HG03064 (cell line): ENCODE results near the gene BTBD16.

Experiments
- ATAC-seq: cut with Tn5 transposase; IDR thresholded peaks from one replicate; pipeline ENCODE4 v1.9.1; 2021; ENCODE audit warnings: low read depth; ENCODE audit not compliant: unreplicated experiment

The BTBD16 gene

GRCh38 chr10:122338609-122339441 is 67.7 kb downstream of the BTBD16 start:
- no peak for ATAC-seq

GRCh38 chr10:122341141-122341810 is 70.2 kb downstream of the BTBD16 start:
- no peak for ATAC-seq

- no peak for ATAC-seq
Observed at GRCh38 chr10:122342293-122343134, 71.4 kb downstream of the BTBD16 start.

- no peak for ATAC-seq
Observed at GRCh38 chr10:122343135-122343800, 72.2 kb downstream of the BTBD16 start.

GRCh38 chr10:122343936-122344335 is 72.8 kb downstream of the BTBD16 start:
- no peak for ATAC-seq

- ATAC-seq: no peak
Observed at GRCh38 chr10:122344741-122345258, 73.7 kb downstream of the BTBD16 start.

GRCh38 chr10:122346326-122346950 is 75.3 kb downstream of the BTBD16 start:
- ATAC-seq: no peak

- no peak for ATAC-seq
Observed at GRCh38 chr10:122347170-122347841, 76.2 kb downstream of the BTBD16 start.

- no peak for ATAC-seq
Observed at GRCh38 chr10:122348512-122348911, 77.4 kb downstream of the BTBD16 start.

GRCh38 chr10:122348935-122349361 is 77.9 kb downstream of the BTBD16 start:
- no peak for ATAC-seq

GRCh38 chr10:122349758-122350369 is 78.8 kb downstream of the BTBD16 start:
- no peak for ATAC-seq

GRCh38 chr10:122350893-122351292 is 79.8 kb downstream of the BTBD16 start:
- ATAC-seq: no peak

- no peak for ATAC-seq
Observed at GRCh38 chr10:122352817-122353525, 81.9 kb downstream of the BTBD16 start.

- ATAC-seq: no peak
Observed at GRCh38 chr10:122354383-122354782, 83.3 kb downstream of the BTBD16 start.

GRCh38 chr10:122357685-122358084 is 86.6 kb downstream of the BTBD16 start:
- no peak for ATAC-seq

GRCh38 chr10:122359621-122360020 is 88.5 kb downstream of the BTBD16 start:
- no peak for ATAC-seq

- ATAC-seq: no peak
Observed at GRCh38 chr10:122361046-122361445, 90.0 kb downstream of the BTBD16 start.

GRCh38 chr10:122362031-122362592 is 91.0 kb downstream of the BTBD16 start:
- ATAC-seq: no peak
